K562 (cell line): Measurements from ENCODE around the gene CEP128. TPM values are rescaled to one million over a fixed set of nuclear protein-coding genes. Genes with fewer than 3 reads are reported as not detected.

Experiments
- ATAC-seq: fragments of 200-7000 bp; cut with Tn5 transposase; 3 replicates; pipeline ENCODE4 v1.9.1; 2020; ENCODE audit warnings: moderate library complexity
- BruUV-seq: library from RNA; stranded (reverse); fragments of 400-500 nt; replicated peaks from 2 replicates; lab custom pipeline; 2021; lab: Mats Ljungman, UMichigan
- CTCF ChIA-PET: fragments of 300-600 bp; formaldehyde crosslinking; extraction: SDS; loops from one replicate; lab custom pipeline; 2021; ENCODE audit warnings: low intra/inter-chr PET ratio; lab: Yijun Ruan, JAX
- POLR2A ChIA-PET: fragments of 300-600, 350-650 bp; sonication (Branson Sonifier 250); formaldehyde crosslinking; extraction: SDS; loops from one replicate; lab custom pipeline; 2021; ENCODE audit warnings: antibody characterized with exemption, inconsistent platforms; lab: Yijun Ruan, JAX
- DNase-seq, 4 experiments: peaks; one replicate each; pipeline versions ENCODE4 v3.0.0 to v3.0.0-alpha.2; 2011 to 2018; ENCODE audit warnings: low spot score in 3 of 4, mixed read lengths in 3 of 4; ENCODE audit errors: extremely low read depth in 1 of 4
- FAIRE-seq: peaks from 2 replicates; lab custom pipeline; 2011; peaks lifted over from hg19 to GRCh38; lab: Jason Lieb, UNC
- H2AFZ ChIP-seq: 2 replicates; pipeline ENCODE4 v1.6.0; 2011; ENCODE audit warnings: low read depth, low read length, control low read depth, inconsistent platforms
- H3K27ac ChIP-seq: fragments of 200-600 bp; 3 replicates; pipeline ENCODE4 v1.8.0; 2011; ENCODE audit warnings: low read depth, mild to moderate bottlenecking, control low read depth, inconsistent platforms, low read length, moderate library complexity, mixed read lengths; ENCODE audit errors: extremely low read depth
- H3K27me3 ChIP-seq, 2 experiments: fragments of 300-600 bp in 1 of 2; 2 replicates in 1 of 2; 3 replicates in 1 of 2; pipeline versions ENCODE4 v1.6.0 to v1.8.0; 2011; ENCODE audit warnings: inconsistent platforms in 2 of 2, low read length in 2 of 2, mild to moderate bottlenecking in 1 of 2, mixed read lengths in 1 of 2, moderate library complexity in 1 of 2; ENCODE audit not compliant: control insufficient read depth in 2 of 2, insufficient read depth in 2 of 2
- H3K36me3 ChIP-seq: fragments of 300-600 bp; 3 replicates; pipeline ENCODE4 v1.8.0; 2011; ENCODE audit warnings: mild to moderate bottlenecking, low read length, inconsistent platforms; ENCODE audit not compliant: control insufficient read depth, insufficient read depth
- H3K4me1 ChIP-seq, 2 experiments: fragments of 200-600 bp in 1 of 2; replicated peaks in 1 of 2; 2 replicates in 1 of 2; 3 replicates in 1 of 2; pipeline versions ENCODE4 v1.5.1 to v1.8.0; 2011; ENCODE audit warnings: inconsistent platforms in 2 of 2, low read length in 2 of 2, mild to moderate bottlenecking in 1 of 2, mixed read lengths in 1 of 2, moderate library complexity in 1 of 2; ENCODE audit not compliant: control insufficient read depth in 2 of 2, insufficient read depth in 2 of 2
- H3K4me2 ChIP-seq: 2 replicates; pipeline ENCODE4 v1.6.1; 2011; ENCODE audit warnings: low read length, control low read depth, inconsistent platforms, mixed read lengths; ENCODE audit not compliant: insufficient read depth
- H3K4me3 ChIP-seq: fragments of 200-600 bp; sonication (generic), shearing (Covaris generic); 2 replicates; pipeline ENCODE4 v1.5.1; 2016; ENCODE audit warnings: control low read depth, inconsistent platforms
- H3K79me2 ChIP-seq: fragments of 200-600 bp; 3 replicates; pipeline ENCODE4 v1.8.0; 2011; ENCODE audit warnings: low read length, inconsistent platforms; ENCODE audit not compliant: control insufficient read depth, insufficient read depth
- H3K9ac ChIP-seq, 2 experiments: 2 replicates each; pipeline versions ENCODE4 v1.6.0 to v1.6.1; 2011; ENCODE audit warnings: low read depth in 2 of 2, low read length in 2 of 2, control low read depth in 1 of 2, inconsistent platforms in 1 of 2, mild to moderate bottlenecking in 1 of 2, mixed read lengths in 1 of 2; ENCODE audit not compliant: insufficient read depth in 1 of 2
- H3K9me1 ChIP-seq: one replicate; pipeline ENCODE4 v1.6.0; 2011; ENCODE audit warnings: inconsistent platforms, mild to moderate bottlenecking, low read length, moderate library complexity; ENCODE audit not compliant: control insufficient read depth, insufficient read depth
- H3K9me3 ChIP-seq: replicated peaks from 2 replicates; pipeline ENCODE4 v1.5.1; 2011; ENCODE audit warnings: low read depth, low read length, inconsistent platforms; ENCODE audit not compliant: control insufficient read depth, insufficient read depth
- H4K20me1 ChIP-seq: replicated peaks from 2 replicates; pipeline ENCODE4 v1.6.1; 2011; ENCODE audit warnings: low read length, inconsistent platforms, mixed read lengths; ENCODE audit not compliant: control insufficient read depth, insufficient read depth
- EHMT2 ChIP-seq: fragments of 450-650 bp; IDR thresholded peaks from 2 replicates; pipeline ENCODE4 v1.6.1; 2018; ENCODE audit warnings: antibody characterized with exemption
- HMBOX1 ChIP-seq: sonication (generic); IDR thresholded peaks from 2 replicates; pipeline ENCODE4 v1.6.1; 2016
- KDM2B ChIP-seq: fragments of 250-450 bp; sonication (Bioruptor Pico); IDR thresholded peaks from 2 replicates; pipeline ENCODE4 v1.8.0; 2021; ENCODE audit warnings: mild to moderate bottlenecking, moderate library complexity
- MTA2 ChIP-seq: fragments of 450-650 bp; IDR thresholded peaks from 2 replicates; pipeline ENCODE4 v1.6.1; 2016; ENCODE audit warnings: low read depth
- PRMT5 ChIP-seq: sonication (generic); formaldehyde crosslinking; IDR thresholded peaks from 2 replicates; pipeline ENCODE4 v1.5.0; 2020; ENCODE audit warnings: missing genetic modification reagents
- SNAPC5 ChIP-seq: fragments of 250-450 bp; sonication (Bioruptor Pico); IDR thresholded peaks from 2 replicates; pipeline ENCODE4 v1.8.0; 2021; ENCODE audit warnings: moderate library complexity, mild to moderate bottlenecking, inconsistent platforms
- SOX6 ChIP-seq: fragments of 450-650 bp; IDR thresholded peaks from 2 replicates; pipeline ENCODE4 v1.6.1; 2014; ENCODE audit warnings: mild to moderate bottlenecking
- TBL1XR1 ChIP-seq, 2 experiments: IDR thresholded peaks; 2 replicates each; pipeline ENCODE4 v1.6.1; 2012; ENCODE audit warnings: improper control_type of control experiment in 2 of 2, low read length in 2 of 2, mild to moderate bottlenecking in 1 of 2
- TSHZ1 ChIP-seq: fragments of 250-450 bp; sonication (Bioruptor Pico); IDR thresholded peaks from 2 replicates; pipeline ENCODE4 v1.4.0; 2020; ENCODE audit warnings: mild to moderate bottlenecking, moderate library complexity
- ZHX1 ChIP-seq: fragments of 150-350 bp; conservative IDR thresholded peaks from 2 replicates; pipeline ENCODE4 v1.6.1; 2014; ENCODE audit warnings: low read length
- ZNF354B ChIP-seq: fragments of 250-450 bp; sonication (Bioruptor Pico); IDR thresholded peaks from 2 replicates; pipeline ENCODE4 v1.4.0; 2020
- ZNF609 ChIP-seq: sonication (generic); formaldehyde crosslinking; IDR thresholded peaks from 2 replicates; pipeline ENCODE4 v1.8.1; 2023; ENCODE audit warnings: missing genetic modification reagents, mild to moderate bottlenecking, borderline replicate concordance
- WGBS: fragments of 100-300 bp; shearing (Covaris generic); methylation state at CpG from one replicate; pipeline ENCODE4 v1.1.6; 2016; ENCODE audit warnings: low coverage, mixed read lengths; ENCODE audit not compliant: insufficient coverage; ENCODE audit errors: missing lambda C conversion rate; 5-methylcytosine and 5-hydroxymethylcytosine counted together
- in situ Hi-C: fragments of 300-500 bp; cut with MboI; formaldehyde crosslinking; loops from 4 replicates; pipeline ENCODE4 v1.15.0; 2018; ENCODE audit warnings: inconsistent platforms, mixed read lengths
- intact Hi-C: fragments of 100-400 bp; cut with micrococcal nuclease; formaldehyde crosslinking; loops from 2 replicates; pipeline ENCODE4 v1.14.2; 2022
- polyA plus RNA-seq, 8 experiments: library from polyadenylated mRNA; depleted of rRNA in 4 of 8; stranded (reverse) in 5 of 8; unstranded in 3 of 8; fragments of >200 nt; fragmentation: Nextera tagmentation in 2 of 8; fragmentation: Illumina TruSeq in 1 of 8; extraction: Ambion mirVana in 2 of 8; extraction: Trizol in 1 of 8; gene quantifications; 2 replicates each; pipeline versions ENCODE4 v1.2.1 to v1.2.3, GENCODE V29; 2011 to 2014; ENCODE audit warnings: inconsistent platforms in 1 of 8, missing spikeins in 1 of 8
- total RNA-seq, 7 experiments: library from RNA; depleted of rRNA in 6 of 7; stranded (reverse); fragments of >200 nt in 6 of 7; fragmentation: Illumina TruSeq in 2 of 7; extraction: Trizol in 2 of 7; gene quantifications; 2 replicates each; pipeline versions ENCODE4 v1.2.1 to v1.2.3, GENCODE V29; 2011 to 2021; ENCODE audit warnings: low replicate concordance in 1 of 7

Gene CEP128
- total and polyA plus RNA-seq, 9 of the 15 experiments (the other 6 are each of a cell fraction or from before 2014, with no cell fraction given), result 2.3 to 9.2 (median 4.6) TPM

GRCh38 chr14:80456209-80456608, 485.3 kb downstream of the CEP128 start:
- FAIRE-seq (no peak), ATAC-seq (no peak), DNase-seq (no peak)
- POLR2A ChIA-PET, result no interaction called here
- CTCF ChIA-PET, result no interaction called here
- Histone ChIP-seq H3K9me3 (no peaks in the 10 kb centered on the region), H2AFZ (no peak overlapping the region), H4K20me1 (no peaks in the 10 kb centered on the region), H3K4me1 (no peaks in the 10 kb centered on the region), H3K9ac (no peak overlapping the region), H3K27ac (no peak overlapping the region), H3K4me2 (no peak overlapping the region), H3K36me3 (no peaks in the 10 kb centered on the region), H3K4me3 (no peak overlapping the region), H3K79me2 (no peaks in the 10 kb centered on the region), H3K9me1 (no peaks in the 10 kb centered on the region), H3K27me3 (no peaks in the 10 kb centered on the region)
- 0% methylated on average over 1 of the region's 1 CpG for WGBS
- in situ Hi-C loops, result no loop called here
- BruUV-seq, result no TSS peak
- intact Hi-C loops, result no loop called here
- TF ChIP-seq PRMT5 (CRISPR knock-in tag), result no peak
- no peak for TF ChIP-seq ZHX1
- no peak for TF ChIP-seq TBL1XR1 (IDR thresholded peaks at IDR 0.05; ENCODE audit: low read length in 2 of 2)
- no peak for TF ChIP-seq ZNF609 (CRISPR knock-in tag)
- no peak for TF ChIP-seq MTA2
- no peak for TF ChIP-seq ZNF354B (CRISPR knock-in tag)
- no peak for TF ChIP-seq SOX6
- TF ChIP-seq TSHZ1 (CRISPR knock-in tag), result no peak
- no peak for TF ChIP-seq KDM2B (CRISPR knock-in tag)
- TF ChIP-seq HMBOX1, result no peak
- TF ChIP-seq SNAPC5, result no peak
- no peak for TF ChIP-seq EHMT2
